Measurements from ENCODE around the gene CALR3.

CALR3 gene

DNA sequence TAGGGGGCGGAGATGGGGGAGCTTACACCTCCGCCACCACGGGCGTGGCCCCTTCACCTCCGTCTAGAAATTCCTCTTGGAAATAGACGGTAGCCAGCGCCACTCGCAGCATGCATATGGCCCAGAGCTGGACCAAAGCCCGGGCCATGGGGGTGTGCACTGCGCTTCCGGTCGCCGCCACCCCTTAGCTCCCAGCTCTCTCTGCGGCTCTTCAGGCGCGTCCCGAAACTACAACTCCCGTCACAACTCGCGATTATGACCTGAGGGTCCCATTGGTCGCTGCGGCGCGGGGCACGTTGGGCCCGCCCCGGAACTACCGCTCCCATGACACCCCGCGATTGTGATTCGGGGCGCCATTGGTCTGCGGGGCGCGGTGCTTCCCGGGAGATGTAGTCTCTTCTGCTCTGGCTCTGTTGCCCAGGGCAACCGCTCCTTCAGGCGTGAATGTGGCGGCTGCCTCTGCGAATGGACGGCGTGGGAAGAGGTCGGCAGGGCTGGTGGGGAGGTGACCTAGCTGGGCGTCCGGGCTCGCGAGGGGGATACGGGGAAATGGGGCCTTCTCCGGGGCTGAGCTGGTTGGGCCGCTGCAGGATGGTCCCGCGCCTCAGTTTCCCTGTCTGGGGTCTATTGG is at the start of gene CALR3, which contains the start of gene C19orf44:
Gene CALR3, minus strand, starts transcription at position 186 of the 631 bp plus-strand sequence. Its CDS starts 38 bp downstream, at position 148.
Gene C19orf44, plus strand, starts transcription at position 413 of the 631 bp plus-strand sequence. CDS start 4,399 bp downstream, outside the sequence.
- TF ChIP-seq GATA2 (IDR thresholded peaks at IDR 0.05; ENCODE audit: low read depth, low read length) = no peak

- TF ChIP-seq GATA2 (IDR thresholded peaks at IDR 0.05; ENCODE audit: low read depth, low read length) (no peak), GATA3 (IDR thresholded peaks at IDR 0.05; ENCODE audit: low read depth, low read length) (no peak)
Measured at GRCh38 chr19:16544473-16545231, 48.7 kb upstream of the CALR3 start.

DNA sequence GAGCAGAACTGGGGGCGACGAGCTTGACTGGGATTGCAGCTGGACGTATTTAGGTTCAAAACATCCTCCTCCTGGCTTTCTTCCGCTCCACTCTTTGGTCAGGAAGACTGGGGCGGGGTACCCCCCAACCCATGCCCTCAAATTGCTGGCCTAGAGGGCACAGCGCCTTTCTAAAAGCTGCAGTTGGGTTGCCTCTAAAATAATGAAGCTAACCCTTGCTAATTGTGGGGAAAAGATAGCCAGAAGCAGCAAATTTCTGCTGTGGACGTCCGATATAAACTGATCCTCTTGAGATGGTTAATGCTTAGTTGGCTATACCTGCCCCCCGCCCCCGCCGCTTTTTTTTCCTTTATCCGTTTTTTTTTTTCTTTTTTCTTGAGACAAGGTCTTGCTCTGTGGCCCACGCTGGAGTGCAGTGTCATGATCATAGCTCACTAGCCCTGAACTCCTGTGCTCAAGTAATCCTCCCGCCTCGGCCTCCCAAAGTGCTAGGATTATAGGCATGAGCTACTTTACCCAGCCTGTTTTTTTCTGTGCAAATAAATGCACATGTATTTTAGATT is 47.0 kb upstream of the CALR3 start:
- TF ChIP-seq GATA3 (IDR thresholded peaks at IDR 0.05; ENCODE audit: low read depth, low read length) (no peak), GATA2 (IDR thresholded peaks at IDR 0.05; ENCODE audit: low read depth, low read length) (no peak)

GRCh38 chr19:16542045-16542909 is 46.3 kb upstream of the CALR3 start, which contains the start of gene CHERP:
Gene CHERP (minus strand): TSS chr19:16542437. CDS start chr19:16542378, 59 bp downstream.
- TF ChIP-seq GATA3 (IDR thresholded peaks at IDR 0.05; ENCODE audit: low read depth, low read length) = no peak
- no peak; the same call in 1 of the 2 replicates for TF ChIP-seq GATA2 (IDR thresholded peaks at IDR 0.05; ENCODE audit: low read depth, low read length)

DNA sequence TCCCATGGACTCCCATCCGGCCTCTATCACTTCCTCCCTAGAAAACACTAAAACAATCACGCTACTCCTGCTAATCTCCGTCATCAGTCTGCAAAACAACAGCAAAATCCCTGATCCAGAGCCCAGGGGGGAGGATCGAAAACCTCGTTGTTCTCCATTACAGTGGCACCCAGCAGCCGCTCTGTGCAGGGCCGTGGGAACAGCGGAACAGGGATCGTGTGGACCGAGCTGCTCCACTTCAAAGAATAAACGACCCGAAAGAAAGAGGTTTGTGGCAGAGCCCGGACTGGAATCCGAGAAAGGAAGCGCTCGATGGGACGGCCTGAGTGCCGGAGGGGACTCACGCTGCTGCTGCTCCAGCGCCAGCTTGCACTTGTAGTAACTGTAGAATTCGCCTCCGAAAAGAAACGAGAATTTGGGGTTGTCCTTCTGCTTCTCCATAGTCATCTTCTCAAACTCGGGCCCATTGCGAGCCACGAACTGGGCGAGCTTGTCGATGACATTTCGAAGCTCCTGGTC is 45.6 kb upstream of the CALR3 start:
- no peak for TF ChIP-seq GATA2 (IDR thresholded peaks at IDR 0.05; ENCODE audit: low read depth, low read length)
- TF ChIP-seq GATA3 (IDR thresholded peaks at IDR 0.05; ENCODE audit: low read depth, low read length) = no peak

DNA sequence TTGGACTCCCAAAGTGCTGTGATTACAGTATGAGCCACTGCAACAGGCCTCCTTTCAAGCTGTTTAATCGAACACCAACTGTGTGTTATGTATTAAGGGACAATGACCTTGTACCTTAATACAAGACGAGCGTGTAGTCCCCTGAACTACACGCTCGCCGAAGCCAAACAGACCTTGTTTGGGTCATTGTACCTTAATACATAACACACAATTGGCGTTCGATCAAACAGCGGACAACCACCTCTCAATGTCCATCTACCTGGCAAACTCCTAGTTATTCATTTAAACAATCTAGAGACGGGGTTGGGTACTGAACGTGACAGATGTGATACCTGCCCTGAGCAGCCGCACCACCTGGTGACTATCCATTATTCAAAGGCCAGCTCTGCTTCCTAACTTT is 45.0 kb upstream of the CALR3 start:
- TF ChIP-seq GATA2 (IDR thresholded peaks at IDR 0.05; ENCODE audit: low read depth, low read length) (no peak), GATA3 (IDR thresholded peaks at IDR 0.05; ENCODE audit: low read depth, low read length) (no peak)

- TF ChIP-seq GATA3 (IDR thresholded peaks at IDR 0.05; ENCODE audit: low read depth, low read length) (no peak), GATA2 (IDR thresholded peaks at IDR 0.05; ENCODE audit: low read depth, low read length) (no peak)
Measured at GRCh38 chr19:16537111-16537510, 41.1 kb upstream of the CALR3 start.

- TF ChIP-seq GATA3 (IDR thresholded peaks at IDR 0.05; ENCODE audit: low read depth, low read length) (no peak), GATA2 (IDR thresholded peaks at IDR 0.05; ENCODE audit: low read depth, low read length) (no peak)
Measured at GRCh38 chr19:16536130-16536529, 40.2 kb upstream of the CALR3 start.

DNA sequence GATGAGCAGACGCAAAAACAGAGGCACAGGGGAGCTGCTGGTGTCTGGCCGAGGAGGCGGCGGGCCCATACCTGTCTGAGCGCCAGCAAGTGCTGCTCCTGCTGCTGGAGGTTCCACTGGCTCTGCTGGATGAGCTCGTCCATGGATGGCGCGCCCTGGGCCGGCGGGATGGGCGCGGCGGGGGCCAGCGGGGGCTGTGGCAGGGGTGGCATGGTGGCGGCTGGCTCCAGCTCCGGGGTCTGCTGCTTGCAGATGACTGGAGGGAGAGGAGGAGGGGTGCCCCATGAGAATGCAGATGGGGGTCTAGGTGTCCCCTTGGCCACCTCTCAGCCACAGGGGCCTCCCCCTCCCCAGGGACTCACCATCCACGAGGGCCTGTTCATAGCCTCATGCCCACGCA is 39.4 kb upstream of the CALR3 start:
- no peak for TF ChIP-seq GATA3 (IDR thresholded peaks at IDR 0.05; ENCODE audit: low read depth, low read length)
- TF ChIP-seq GATA2 (IDR thresholded peaks at IDR 0.05; ENCODE audit: low read depth, low read length) = no peak

GRCh38 chr19:16532440-16533234 is 36.7 kb upstream of the CALR3 start:
- TF ChIP-seq GATA2 (IDR thresholded peaks at IDR 0.05; ENCODE audit: low read depth, low read length) = no peak
- no peak for TF ChIP-seq GATA3 (IDR thresholded peaks at IDR 0.05; ENCODE audit: low read depth, low read length)

DNA sequence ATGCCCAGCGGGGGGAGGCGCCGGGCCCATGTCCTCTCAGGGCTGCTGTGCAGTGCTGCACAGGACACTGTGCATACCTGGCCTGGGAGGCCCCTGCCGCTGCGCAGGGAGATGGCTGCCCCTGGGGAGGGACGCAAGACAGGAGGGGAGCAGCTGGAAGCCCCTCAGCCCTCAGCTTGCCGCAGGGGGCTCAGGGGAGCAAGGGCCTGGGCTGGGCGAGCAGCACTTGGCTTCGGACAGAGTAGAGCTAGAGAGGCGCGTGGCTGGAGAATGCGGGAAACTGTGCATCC is 35.4 kb upstream of the CALR3 start:
- no peak for TF ChIP-seq GATA3 (IDR thresholded peaks at IDR 0.05; ENCODE audit: low read depth, low read length)
- TF ChIP-seq GATA2 (IDR thresholded peaks at IDR 0.05; ENCODE audit: low read depth, low read length) = no peak

- TF ChIP-seq GATA3 (IDR thresholded peaks at IDR 0.05; ENCODE audit: low read depth, low read length) (no peak), GATA2 (IDR thresholded peaks at IDR 0.05; ENCODE audit: low read depth, low read length) (no peak)
Measured at GRCh38 chr19:16530540-16531379, 34.8 kb upstream of the CALR3 start.

Measured in SH-SY5Y (cell line).